Fibroblast of skin of abdomen (primary cell): ENCODE results near the gene PLXNB1.

Experiments used
- DNase-seq: peaks from one replicate; pipeline ENCODE4 v3.0.0-alpha.2; 2013

The PLXNB1 gene

GRCh38 chr3:48417529-48418108, 12.3 kb downstream of the PLXNB1 start:
- no peak for DNase-seq

- DNase-seq, result no peak
These were observed 13.3 kb downstream of the PLXNB1 start for GRCh38 chr3:48416546-48416945.

GRCh38 chr3:48416091-48416505, 13.8 kb downstream of the PLXNB1 start:
- DNase-seq, result no peak

GRCh38 chr3:48415251-48415953, 14.5 kb downstream of the PLXNB1 start:
- DNase-seq, result no peak

GRCh38 chr3:48414376-48415250, 15.3 kb downstream of the PLXNB1 start:
- DNase-seq, result no peak

GRCh38 chr3:48413611-48414010, 16.3 kb downstream of the PLXNB1 start:
- DNase-seq, result no peak

- DNase-seq, result no peak
These were observed 16.8 kb downstream of the PLXNB1 start for GRCh38 chr3:48413086-48413485.

- DNase-seq, result no peak
These were observed 17.4 kb downstream of the PLXNB1 start for GRCh38 chr3:48412375-48413001.

- DNase-seq, result no peak
These were observed 18.1 kb downstream of the PLXNB1 start for GRCh38 chr3:48411606-48412374.

GRCh38 chr3:48411041-48411588, 18.8 kb downstream of the PLXNB1 start:
- DNase-seq, result no peak

- DNase-seq, result no peak
These were observed 19.5 kb downstream of the PLXNB1 start for GRCh38 chr3:48410205-48411040.

GRCh38 chr3:48409291-48410201, 20.3 kb downstream of the PLXNB1 start:
- DNase-seq, result no peak

- no peak for DNase-seq
These were observed 21.0 kb downstream of the PLXNB1 start for GRCh38 chr3:48408823-48409281.

- no peak for DNase-seq
These were observed 22.3 kb downstream of the PLXNB1 start for GRCh38 chr3:48407542-48408099.

GRCh38 chr3:48406443-48407431, 23.1 kb downstream of the PLXNB1 start:
- no peak for DNase-seq

GRCh38 chr3:48405971-48406370, 23.9 kb downstream of the PLXNB1 start:
- no peak for DNase-seq

GRCh38 chr3:48405343-48405881, 24.5 kb downstream of the PLXNB1 start:
- no peak for DNase-seq
